CD4-positive, alpha-beta T cell treated with Interleukin-6 for 4 hours (primary cell): Measurements from ENCODE around the gene SULF2.

Source experiments
- DNase-seq: peaks from one replicate; pipeline ENCODE4 v3.0.0-alpha.2; 2020; ENCODE audit warnings: mixed read lengths

The SULF2 gene

GRCh38 chr20:47735412-47736400 lies 49.6 kb downstream of the SULF2 start:
- no peak for DNase-seq

DNA sequence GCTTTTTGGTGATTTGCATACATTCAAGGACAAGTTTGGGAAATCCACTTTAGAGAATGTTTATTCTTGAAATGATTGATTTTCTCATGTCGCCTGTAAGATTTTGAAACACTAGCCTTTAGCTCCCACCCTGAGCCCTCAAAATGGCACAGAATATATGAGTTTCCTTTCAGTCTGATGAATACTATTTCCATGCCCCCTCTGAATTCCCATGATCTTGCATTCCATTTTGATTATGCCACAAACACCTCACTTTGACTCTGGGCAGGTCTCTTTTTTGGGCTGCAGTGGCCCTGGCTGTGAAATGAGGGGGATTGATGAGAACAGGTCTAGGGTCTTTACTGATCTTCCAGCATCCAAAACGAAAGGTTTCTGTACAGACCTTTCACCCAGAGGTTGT lies 50.4 kb downstream of the SULF2 start:
- DNase-seq = no peak

DNA sequence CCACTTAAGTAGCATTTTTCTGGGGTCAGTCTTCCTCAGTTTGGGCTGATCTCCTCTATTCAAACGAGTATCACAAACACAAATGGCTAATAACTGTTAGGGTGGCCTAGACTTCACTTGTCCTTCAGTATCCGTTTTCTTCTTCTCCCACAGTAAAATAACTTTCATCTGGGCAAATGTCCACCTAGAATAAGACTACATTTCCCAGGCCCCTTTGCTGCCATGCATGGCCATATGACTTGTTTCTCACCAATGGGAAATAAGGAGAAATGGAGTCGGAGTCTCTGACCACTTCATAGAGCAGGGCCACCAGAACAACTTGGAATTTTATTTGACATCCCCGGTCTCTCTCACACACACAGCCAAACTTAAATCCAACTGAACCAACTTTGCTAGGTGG lies 51.4 kb downstream of the SULF2 start:
- DNase-seq = no peak

GRCh38 chr20:47730744-47731143 lies 54.5 kb downstream of the SULF2 start:
- DNase-seq = no peak

DNA sequence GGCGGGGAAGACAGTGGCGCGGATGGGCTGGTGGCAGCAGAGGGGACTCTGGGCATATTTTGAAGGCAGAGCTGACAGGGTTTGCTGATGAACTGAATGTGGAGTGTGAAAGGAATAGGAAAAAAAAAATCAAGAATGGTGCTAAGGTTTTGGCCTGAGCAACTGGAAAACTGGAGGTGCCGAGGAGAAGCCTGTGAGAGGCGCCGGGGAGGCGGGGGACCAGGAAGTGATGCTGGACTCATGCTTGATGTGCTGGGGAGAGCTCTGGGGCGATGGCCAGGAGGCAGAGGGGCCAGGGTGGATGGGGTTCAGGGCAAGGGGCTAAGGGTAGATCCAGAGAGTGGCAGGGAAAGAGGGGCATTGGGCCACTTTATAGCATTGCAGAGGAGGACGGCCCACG lies 55.8 kb downstream of the SULF2 start:
- DNase-seq = no peak

DNA sequence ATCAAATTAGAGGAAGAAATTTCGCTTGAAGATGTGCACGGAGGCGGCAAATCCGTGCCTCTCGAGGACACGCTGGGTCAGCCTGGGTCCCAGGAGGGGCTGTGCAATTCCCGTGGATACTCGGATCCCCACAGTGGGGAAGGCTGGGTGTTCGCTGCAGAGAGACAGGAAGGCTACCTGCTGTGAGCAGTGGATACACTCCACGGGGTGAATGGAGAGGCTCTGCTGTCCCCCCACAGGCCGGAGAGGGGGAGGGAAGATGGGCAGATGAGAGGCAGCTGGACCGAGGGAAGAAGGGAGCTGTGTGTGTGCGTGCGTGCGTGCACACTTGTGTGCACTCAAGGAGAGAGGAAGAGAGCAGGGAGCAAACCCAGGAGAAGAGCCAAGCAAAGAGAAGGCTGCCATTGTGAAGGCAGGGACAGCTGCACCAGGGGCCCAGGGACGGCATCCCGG lies 57.3 kb downstream of the SULF2 start:
- DNase-seq = no peak

DNA sequence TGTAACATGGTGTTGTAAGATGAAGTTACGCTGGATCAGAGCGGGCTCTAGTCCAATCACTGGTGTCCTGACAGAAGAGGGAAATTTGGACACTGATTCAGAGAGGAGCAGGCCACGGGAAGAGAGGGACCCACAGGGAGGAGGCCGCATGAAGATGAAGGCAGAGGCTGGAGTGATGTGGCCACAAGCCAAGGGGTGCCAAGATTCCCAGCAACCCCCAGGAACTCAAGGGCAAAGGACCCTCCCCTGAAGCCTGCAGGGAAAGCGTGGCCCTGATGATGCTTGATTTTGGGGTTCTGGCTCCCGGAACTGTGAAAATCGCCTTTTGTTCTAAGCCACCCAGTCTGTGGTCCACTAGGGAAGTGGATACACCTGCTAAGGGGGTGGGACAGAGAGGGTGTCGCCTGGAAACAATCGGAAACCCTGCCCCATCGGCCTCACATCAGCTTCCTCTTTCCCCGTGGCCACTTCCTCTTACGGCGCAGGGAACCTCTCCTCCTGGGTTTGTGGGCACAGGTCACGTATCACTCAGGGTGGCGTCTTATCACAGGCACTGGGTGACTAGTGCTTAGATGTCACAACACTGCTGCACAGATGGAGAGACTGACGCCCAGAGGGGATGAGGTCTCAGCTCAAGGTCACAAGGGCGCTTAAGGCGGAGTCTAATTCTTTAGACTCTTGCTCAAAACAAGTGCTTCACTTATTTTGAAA lies 58.0 kb downstream of the SULF2 start:
- peak; percentile 75 for DNase-seq

- DNase-seq = no peak
These were observed 58.6 kb downstream of the SULF2 start for GRCh38 chr20:47726632-47727031.

- DNase-seq = peak; percentile 85
These were observed 59.9 kb downstream of the SULF2 start for GRCh38 chr20:47725248-47725973.

DNA sequence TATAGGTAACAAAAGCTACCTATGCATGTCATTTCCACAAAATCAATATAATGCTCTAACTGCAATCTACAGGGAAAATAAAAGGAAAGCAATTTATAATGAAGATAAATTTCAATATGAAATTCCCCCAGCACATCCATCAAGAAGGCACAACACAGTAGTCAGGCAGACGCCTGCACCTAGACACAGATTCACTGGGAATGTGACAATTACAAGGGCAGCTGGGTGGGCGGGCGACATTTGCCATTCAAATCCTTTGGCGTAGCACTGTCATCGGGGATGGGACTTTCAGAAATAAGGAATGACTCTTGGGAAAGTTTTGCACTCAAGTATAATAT lies 60.4 kb downstream of the SULF2 start:
- no peak for DNase-seq

DNA sequence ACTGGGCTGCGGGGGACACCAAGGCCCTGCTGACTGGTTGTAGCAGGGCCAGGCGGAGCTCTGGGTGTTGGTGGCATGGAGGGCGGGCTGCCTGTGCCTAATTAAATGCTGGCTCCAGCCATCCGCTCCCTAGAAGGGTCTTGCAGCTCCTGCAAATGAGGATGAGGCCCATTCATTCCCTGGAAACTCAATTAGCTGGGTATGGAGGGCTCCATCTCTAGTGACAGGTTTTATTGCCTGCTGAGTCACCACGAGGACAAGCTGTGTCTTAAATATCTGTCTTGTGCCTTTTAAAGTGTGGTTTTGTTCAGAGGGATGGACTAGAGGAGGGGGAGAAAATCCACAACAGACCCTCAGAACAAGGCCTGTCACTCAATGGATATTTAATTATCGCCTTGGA lies 60.9 kb downstream of the SULF2 start:
- DNase-seq = no peak

DNA sequence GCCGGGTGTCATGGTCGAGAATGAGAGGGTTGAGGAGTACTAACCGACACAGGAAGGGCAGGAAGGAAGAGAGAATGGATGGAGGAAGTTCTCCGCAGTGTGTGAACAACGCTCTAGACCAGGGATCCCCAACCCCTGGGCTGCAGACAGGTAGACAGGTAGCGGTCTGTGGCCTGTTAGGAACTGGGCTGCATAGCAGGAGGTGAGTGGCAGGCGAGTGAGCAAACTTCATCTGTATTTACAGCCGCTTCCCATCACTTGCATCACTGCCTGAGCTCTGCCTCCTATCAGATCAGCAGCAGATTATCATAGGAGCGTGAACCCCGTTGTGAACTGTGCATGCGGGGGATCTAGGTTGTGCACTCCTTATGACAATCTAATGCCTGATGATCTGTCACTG lies 62.0 kb downstream of the SULF2 start:
- no peak for DNase-seq

- DNase-seq = no peak
These were observed 64.4 kb downstream of the SULF2 start for GRCh38 chr20:47720636-47721427.

GRCh38 chr20:47719625-47720024 lies 65.7 kb downstream of the SULF2 start:
- no peak for DNase-seq

- DNase-seq = no peak
These were observed 66.1 kb downstream of the SULF2 start for GRCh38 chr20:47719211-47719610.

- no peak for DNase-seq
These were observed 66.9 kb downstream of the SULF2 start for GRCh38 chr20:47718398-47718797.

- no peak for DNase-seq
These were observed 67.9 kb downstream of the SULF2 start for GRCh38 chr20:47717421-47717820.

DNA sequence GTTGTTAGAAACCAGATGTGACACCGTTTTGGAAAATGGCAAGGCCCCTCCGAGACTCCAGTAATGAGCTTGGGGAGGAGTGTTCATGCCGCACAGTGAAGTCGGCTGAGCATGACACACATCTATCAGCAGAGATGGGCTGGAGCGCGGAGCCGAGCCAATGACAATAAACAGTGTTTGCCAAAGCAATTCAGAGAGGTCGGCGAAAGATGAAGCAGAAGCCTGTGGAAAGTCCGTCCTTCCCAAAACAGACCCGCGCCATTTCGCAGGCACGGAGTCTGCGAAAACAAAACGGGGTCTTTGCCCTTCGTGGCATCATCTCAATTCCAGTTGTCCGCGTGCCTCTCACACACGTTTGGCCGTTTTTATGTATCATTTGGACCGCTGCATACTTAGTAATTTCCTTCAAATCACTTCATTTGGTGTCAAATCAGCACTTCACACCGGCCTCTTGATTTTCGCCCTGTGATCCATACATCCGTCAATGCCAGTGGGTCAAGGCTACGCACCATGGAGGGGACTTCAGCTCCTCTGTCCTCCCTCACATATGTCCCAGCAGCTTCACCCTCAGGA lies 71.3 kb downstream of the SULF2 start:
- no peak for DNase-seq

DNA sequence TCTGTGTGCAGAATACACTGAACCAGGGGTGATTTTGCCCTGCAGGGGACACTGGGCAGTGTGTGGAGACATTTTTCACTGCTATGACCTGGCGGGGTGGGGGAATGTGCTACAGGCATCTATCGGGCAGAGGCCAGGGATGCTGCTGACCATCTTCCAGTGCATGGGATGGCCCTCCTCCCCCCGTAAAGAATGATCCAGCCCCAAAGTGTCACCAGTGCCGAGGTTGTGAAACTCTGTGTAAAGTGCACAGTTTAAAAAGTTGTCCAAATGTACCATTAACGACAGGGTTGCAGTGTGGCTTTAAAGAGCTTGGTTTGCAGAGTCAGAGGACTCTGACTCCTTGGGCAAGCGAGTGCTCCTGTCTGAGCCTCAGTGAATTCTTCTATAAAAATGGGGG lies 72.1 kb downstream of the SULF2 start:
- no peak for DNase-seq

GRCh38 chr20:47711046-47711752 lies 74.1 kb downstream of the SULF2 start:
- DNase-seq = no peak

GRCh38 chr20:47710665-47711045 lies 74.6 kb downstream of the SULF2 start:
- DNase-seq = no peak
